ENCODE data around the gene RPLP2. TPM values are rescaled to one million over a fixed set of nuclear protein-coding genes. Genes with fewer than 3 reads are reported as not detected.

The RPLP2 gene
- total and polyA plus RNA-seq, 2 of the 4 experiments (the other 2 are of a cell fraction), result 59.9 to 1,897 TPM

- ChIA-PET CTCF (interaction anchor here (2.2 kb wide), 1 partner anchor 14 kb away, joined by 10 read pairs; no protein-coding TSS in a partner anchor), POLR2A (ENCODE audit: unreplicated experiment) (no interaction called here)
- intact Hi-C loops (cut with micrococcal nuclease) (loop anchor here (1.0 kb wide), 1 partner anchor 120 kb away; no protein-coding TSS in a partner anchor), in situ Hi-C loops (cut with MboI; ENCODE audit: low sequenced_read_pairs) (no loop called here), dilution Hi-C loops (cut with HindIII; ENCODE audit: low sequenced_read_pairs, unreplicated experiment) (no loop called here)
- Histone ChIP-seq H3K14ac (replicated peaks; ENCODE audit: low read depth, low read length) (no peak overlapping the region), H3K27ac (ENCODE audit: insufficient read depth, low read length) (no peak overlapping the region), H4K91ac (ENCODE audit: insufficient read depth, low read depth, low read length) (no peak overlapping the region), H4K20me1 (ENCODE audit: insufficient read depth, low read length) (peaks cover 16% of the 10 kb centered on the region), H2BK120ac (ENCODE audit: low read depth, low read length) (no peak overlapping the region), H3K4me3 (ENCODE audit: insufficient read depth, low read depth, low read length) (no peak overlapping the region), H3K9ac (ENCODE audit: low read depth, low read length) (no peak overlapping the region), H3K27me3 (ENCODE audit: control insufficient read depth, insufficient read depth, low read length) (no peaks in the 10 kb centered on the region), H3K23ac (ENCODE audit: low read depth, low read length) (no peak overlapping the region), H3K9me1 (ENCODE audit: insufficient read depth, low read length) (peaks cover 3% of the 10 kb centered on the region; the same call in 1 of the 2 replicates), H3K36me3 (ENCODE audit: control insufficient read depth, insufficient read depth, low read length) (peaks cover 14% of the 10 kb centered on the region), H3K9me3 (ENCODE audit: control insufficient read depth, insufficient read depth, low read length) (no peaks in the 10 kb centered on the region), H2AK9ac (replicated peaks; ENCODE audit: low read depth, low read length, poor library complexity) (peak overlapping the region; percentile 50), H3K4me2 (ENCODE audit: low read depth, low read length) (no peak overlapping the region), H3K18ac (ENCODE audit: low read depth, low read length) (no peak overlapping the region), H3K4ac (ENCODE audit: low read depth, low read length) (no peak overlapping the region), H2BK20ac (ENCODE audit: low read depth, low read length) (no peak overlapping the region), H3K56ac (ENCODE audit: extremely low read depth, insufficient read depth, low read length) (no peak overlapping the region), H2BK15ac (ENCODE audit: low read depth, low read length) (no peak overlapping the region), H2BK5ac (ENCODE audit: low read depth, low read length, poor library complexity, severe bottlenecking) (no peak overlapping the region), H2AFZ (replicated peaks; ENCODE audit: low read length, poor library complexity) (peak overlapping the region; percentile 21), H2AK5ac (ENCODE audit: low read depth, low read length) (no peak overlapping the region; the same call in 1 of the 2 replicates), H4K8ac (ENCODE audit: low read depth in 2 of 2, low read length in 2 of 2) (no peak overlapping the region), H3K4me1 (ENCODE audit: control insufficient read depth, insufficient read depth, low read length) (peaks cover 10% of the 10 kb centered on the region), H4K5ac (ENCODE audit: low read depth, low read length) (no peak overlapping the region), H3K79me1 (ENCODE audit: low read depth in 1 of 2, low read length in 2 of 2) (peaks cover 12 to 42% of the 10 kb centered on the region in 2 experiments)
- 71% methylated on average over 9 of the region's 36 CpGs; no CpG with 5 or more reads in 1 of the 2 experiments for WGBS, 2 experiments (ENCODE audit: extremely low coverage in 2 of 2, insufficient read length in 1 of 2)
- no TSS peak for BruUV-seq (replicated peaks)
- no peak for DNase-seq
- ATAC-seq (ENCODE audit: low read depth), result no peak
- no peak for TF ChIP-seq FOS (IDR thresholded peaks at IDR 0.05; ENCODE audit: low read depth, low read length)
- no peak for TF ChIP-seq RAD21 (IDR thresholded peaks at IDR 0.05; ENCODE audit: low read length)
- TF ChIP-seq USF2 (IDR thresholded peaks at IDR 0.05; ENCODE audit: low read depth, low read length), result no peak
- no peak for TF ChIP-seq CHD1 (IDR thresholded peaks at IDR 0.05; ENCODE audit: low read depth, low read length)
- TF ChIP-seq BHLHE40 (IDR thresholded peaks at IDR 0.05; ENCODE audit: low read depth, low read length), result no peak
- no peak for TF ChIP-seq CTCF (conservative IDR thresholded peaks at IDR 0.05; ENCODE audit: low read depth, low read length)
- TF ChIP-seq ELK1 (IDR thresholded peaks at IDR 0.05; ENCODE audit: borderline replicate concordance, low read depth, low read length), result no peak
- no peak for TF ChIP-seq NFE2L2 (IDR thresholded peaks at IDR 0.05; ENCODE audit: low read depth, low read length)
- TF ChIP-seq MXI1 (IDR thresholded peaks at IDR 0.05; ENCODE audit: borderline replicate concordance, low read depth, low read length), result no peak
- no peak for TF ChIP-seq MAZ (IDR thresholded peaks at IDR 0.05; ENCODE audit: borderline replicate concordance, low read depth, low read length)
- no peak for TF ChIP-seq POLR2A (IDR thresholded peaks at IDR 0.05; ENCODE audit: low read depth, low read length)
- no peak for TF ChIP-seq CEBPB (IDR thresholded peaks at IDR 0.05; ENCODE audit: low read depth, low read length)
- no peak for TF ChIP-seq RFX5 (IDR thresholded peaks at IDR 0.05; ENCODE audit: low read depth, low read length)
- TF ChIP-seq RCOR1 (IDR thresholded peaks at IDR 0.05; ENCODE audit: insufficient replicate concordance, low read length), result no peak
Measured at GRCh38 chr11:782264-783174, 27.2 kb upstream of the RPLP2 start.
